ENCODE measurements around the gene DHX36.

The DHX36 gene

DNA sequence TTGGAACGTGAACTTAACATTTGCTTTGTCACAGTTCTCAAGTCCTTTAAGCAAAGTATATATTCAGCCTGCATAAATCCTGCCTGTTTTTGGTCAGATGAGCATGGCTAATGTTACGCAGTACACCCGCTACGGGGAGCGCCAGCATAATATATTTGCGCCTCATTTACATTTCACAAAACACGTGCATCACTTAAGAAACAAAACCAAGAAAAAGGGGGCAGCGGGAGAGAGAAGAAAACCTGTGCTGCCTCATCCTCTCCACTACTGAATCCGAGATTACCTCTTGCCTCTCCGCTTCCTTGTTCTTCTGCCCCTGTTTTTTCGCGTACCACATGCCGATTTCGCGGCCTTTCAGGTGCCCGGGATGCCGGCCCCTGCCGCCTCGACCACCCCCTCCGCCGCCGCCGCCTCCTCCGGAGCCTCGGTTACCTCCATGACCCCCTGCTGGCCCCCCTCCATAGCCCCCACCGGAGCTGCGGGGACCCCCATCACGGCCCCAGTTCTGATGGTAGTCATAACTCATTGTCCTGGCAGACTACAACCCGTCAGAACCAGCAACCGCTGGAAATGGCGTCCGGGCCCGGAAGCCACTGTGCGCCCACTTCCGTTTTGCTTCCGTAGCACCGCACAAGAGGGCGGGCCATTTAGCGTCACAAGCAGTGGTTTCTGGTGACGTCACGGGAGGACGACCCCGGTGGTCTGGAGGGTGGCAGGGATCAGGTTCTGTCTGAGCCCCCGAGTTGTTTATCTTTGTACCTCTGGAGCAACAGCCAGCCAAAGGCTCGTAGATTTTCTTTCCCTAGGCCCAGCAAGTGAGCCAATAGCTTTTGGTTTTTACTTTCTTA is at the start of gene DHX36:
TSS of gene DHX36 (minus strand) at position 597 of the 848 bp plus-strand sequence. CDS start at position 526, 71 bp downstream.
- peak; percentile 92 for DNase-seq

DNA sequence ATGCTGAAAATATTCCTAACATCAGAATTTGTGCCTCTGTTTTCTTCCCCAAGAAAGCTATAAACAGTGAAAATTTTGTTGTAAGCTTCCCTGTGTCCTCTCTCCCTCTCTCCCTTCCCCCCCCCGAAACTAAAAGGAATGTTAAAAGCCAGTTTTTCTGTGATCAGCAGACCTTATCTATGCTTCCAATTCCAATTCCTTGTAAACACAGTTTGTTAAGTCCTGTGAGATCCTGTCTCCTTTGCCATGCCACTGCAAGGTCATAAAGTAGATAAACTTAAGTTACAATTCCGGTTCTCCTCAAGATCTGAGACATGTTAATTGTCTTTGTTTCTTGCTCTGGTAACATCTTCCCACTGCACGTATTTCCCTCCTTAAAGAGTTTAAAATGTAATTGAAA is 42.9 kb upstream of the DHX36 start:
- no peak for DNase-seq

GRCh38 chr3:154364849-154365248 is 40.6 kb upstream of the DHX36 start:
- DNase-seq, result no peak

DNA sequence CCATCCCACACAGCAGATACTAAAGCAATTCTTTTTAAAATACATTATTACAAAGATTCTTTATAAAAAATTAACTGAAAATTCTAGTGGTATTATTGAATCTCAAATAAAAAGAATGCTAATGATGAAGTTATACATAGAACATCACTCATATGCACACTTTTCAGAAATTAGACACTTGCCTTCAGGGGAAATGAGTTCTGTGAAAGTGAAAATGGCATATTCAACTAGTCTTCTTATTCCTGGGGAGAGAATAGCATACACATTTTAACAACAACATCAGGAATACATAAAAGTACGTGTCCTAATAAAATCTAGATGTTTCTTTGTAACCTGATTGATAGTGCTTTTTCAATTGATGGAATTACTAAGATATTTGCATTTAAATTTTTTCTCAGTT is 36.8 kb upstream of the DHX36 start:
- no peak for DNase-seq

GRCh38 chr3:154356009-154356408 is 31.7 kb upstream of the DHX36 start:
- DNase-seq, result no peak

GRCh38 chr3:154349223-154349622 is 24.9 kb upstream of the DHX36 start:
- no peak for DNase-seq

- no peak for DNase-seq
Observed at GRCh38 chr3:154345422-154346122, 21.3 kb upstream of the DHX36 start.

DNA sequence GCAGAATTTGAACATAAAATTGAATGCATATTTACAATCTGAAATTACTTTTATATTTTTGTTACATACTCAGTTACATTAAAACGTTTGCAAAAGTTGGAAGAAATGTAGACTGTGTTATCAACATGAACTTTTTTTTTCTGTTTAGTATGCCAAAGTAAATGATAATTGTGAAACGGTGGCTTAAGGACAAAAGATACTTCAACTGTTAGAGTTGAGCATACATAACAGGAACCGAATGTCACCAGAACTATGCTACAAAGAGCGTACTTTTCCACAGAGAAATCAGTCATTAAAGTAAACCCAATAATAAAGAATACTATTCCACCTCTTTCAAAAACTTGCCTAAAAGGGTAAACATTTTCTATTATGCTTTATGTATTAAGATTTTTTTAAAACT is 14.3 kb upstream of the DHX36 start:
- no peak for DNase-seq

- no peak for DNase-seq
Observed at GRCh38 chr3:154338008-154338407, 13.7 kb upstream of the DHX36 start.

GRCh38 chr3:154334973-154335420 is 10.7 kb upstream of the DHX36 start:
- no peak for DNase-seq

DNA sequence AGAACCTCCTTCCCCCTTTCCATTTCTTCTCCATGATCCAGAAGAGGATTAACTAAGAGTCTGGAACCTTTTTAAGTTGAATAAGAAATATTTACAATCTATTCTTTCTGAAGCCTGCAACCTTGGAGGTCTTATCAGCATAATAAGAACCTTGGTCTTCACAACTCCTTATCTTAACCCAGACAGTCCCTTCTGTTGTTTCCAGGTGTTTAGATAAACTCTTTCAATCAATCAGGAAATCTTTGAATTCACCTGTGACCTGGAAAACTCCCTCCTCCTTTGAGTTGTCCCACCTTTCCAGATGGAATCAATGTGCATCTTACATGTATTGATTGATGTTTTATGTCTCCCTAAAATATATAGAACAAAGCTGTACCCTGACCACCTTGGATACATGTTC is 3.6 kb upstream of the DHX36 start:
- no peak for DNase-seq

- no peak for DNase-seq
Observed at GRCh38 chr3:154324919-154325318, 632 bp upstream of the DHX36 start.

GRCh38 chr3:154316974-154317767 is 7.1 kb downstream of the DHX36 start:
- DNase-seq, result peak; percentile 28

DNA sequence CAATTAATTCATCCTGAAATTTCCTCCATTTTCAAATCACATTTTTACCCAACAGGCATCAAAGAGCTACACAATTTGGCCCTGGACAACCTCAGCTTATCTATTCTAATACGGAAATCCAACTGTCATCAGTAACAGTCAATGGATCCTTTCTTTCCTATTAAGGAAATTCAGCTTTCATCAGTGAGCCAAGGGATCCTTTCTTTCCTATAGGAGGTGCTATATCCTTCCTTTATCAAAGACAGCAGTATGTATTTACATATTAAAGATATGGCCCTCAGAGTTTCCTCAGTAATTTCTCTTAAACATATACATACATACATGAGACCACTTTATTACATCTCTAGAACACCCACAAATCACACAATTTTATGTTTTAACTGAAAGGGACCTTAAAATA is 10.1 kb downstream of the DHX36 start:
- DNase-seq, result no peak

DNA sequence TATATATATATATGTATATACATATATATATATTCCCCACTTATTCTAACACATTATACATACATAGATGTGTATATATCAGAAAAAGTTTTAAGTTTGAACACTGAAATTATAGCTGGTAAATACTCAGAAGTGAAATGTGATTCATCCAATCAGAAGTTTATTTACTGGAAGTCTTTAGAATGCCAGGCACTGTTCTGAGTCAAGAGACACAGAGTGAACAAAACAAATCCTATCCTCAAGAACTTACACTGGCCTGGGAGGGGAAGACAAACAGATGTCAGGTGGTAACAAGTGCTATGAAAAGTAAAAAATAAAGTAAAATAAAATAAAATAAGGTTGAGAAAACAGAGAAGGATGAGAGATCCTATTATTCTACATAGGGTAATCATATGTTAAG is 13.4 kb downstream of the DHX36 start:
- DNase-seq, result no peak

GRCh38 chr3:154307363-154307762 is 16.9 kb downstream of the DHX36 start:
- DNase-seq, result no peak

DNA sequence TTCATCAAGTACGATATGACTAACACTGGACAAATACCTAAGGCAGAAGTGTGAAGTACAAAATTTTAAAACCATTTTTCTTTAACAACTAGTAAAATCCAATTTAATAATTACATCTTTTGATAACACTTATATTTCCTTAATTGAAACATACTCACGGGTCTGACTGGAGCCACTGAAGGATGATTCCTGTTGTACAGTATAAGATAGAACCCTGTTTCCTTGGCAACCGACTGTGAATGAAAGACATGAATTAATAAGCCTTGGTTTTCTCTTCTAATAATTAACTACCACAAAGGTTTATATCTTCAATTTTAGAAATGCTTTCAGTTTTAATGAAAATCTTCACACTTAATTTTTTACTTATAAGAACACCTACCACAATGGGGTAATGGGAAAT is 19.4 kb downstream of the DHX36 start:
- no peak for DNase-seq

GRCh38 chr3:154304116-154304786 is 20.0 kb downstream of the DHX36 start:
- no peak for DNase-seq

- DNase-seq, result no peak
Observed at GRCh38 chr3:154301561-154301960, 22.7 kb downstream of the DHX36 start.

- DNase-seq, result no peak
Observed at GRCh38 chr3:154294016-154294415, 30.3 kb downstream of the DHX36 start.

GRCh38 chr3:154290187-154290586 is 34.1 kb downstream of the DHX36 start:
- DNase-seq, result no peak

DNA sequence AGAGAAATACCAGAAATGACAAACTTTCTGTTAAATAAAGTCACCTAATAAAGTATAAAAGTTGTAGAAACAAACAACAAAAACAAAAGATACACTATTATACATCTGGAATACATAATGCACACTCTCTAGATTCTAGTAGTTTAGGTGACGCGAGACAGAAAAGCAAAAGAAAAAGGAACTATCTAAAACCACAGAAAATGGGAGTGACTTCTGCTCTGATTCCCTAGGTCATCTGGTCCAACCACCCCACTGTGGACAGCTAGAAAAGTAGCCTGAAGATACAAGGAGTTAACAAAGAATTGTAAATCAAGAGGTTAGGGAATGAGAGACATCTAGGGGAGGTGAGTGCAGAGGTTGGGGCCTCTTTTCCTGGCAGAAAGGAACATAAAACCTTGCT is 39.1 kb downstream of the DHX36 start:
- no peak for DNase-seq

DNA sequence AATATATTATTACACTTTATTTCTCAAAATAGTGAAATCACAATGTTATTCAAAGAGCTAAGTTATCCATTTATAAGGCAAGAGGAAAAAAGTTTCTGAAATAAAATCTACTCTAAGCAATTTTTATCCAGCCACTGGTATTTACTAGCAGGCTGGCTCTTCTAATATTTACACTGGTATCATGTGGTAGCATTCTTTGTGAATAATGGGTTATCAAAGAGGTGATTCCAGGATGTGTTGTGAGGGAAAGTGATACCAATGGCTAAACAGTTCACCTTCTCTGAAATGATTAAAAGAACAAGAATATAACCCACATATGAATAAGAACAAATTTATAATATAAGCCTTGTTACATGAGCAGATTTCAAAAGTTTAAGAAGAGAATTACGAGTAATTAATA is 44.1 kb downstream of the DHX36 start:
- no peak for DNase-seq

All from activated CD4-positive, alpha-beta T cell treated with anti-CD3 and anti-CD28 coated beads, Interleukin-2, Interleukin-6, amounts not matched to agents 100 ng/mL and 50 ng/mL, durations not matched to agents 16 hours and 8 hours (primary cell).